ENCODE measurements around the gene AGTRAP.

AGTRAP gene

DNA sequence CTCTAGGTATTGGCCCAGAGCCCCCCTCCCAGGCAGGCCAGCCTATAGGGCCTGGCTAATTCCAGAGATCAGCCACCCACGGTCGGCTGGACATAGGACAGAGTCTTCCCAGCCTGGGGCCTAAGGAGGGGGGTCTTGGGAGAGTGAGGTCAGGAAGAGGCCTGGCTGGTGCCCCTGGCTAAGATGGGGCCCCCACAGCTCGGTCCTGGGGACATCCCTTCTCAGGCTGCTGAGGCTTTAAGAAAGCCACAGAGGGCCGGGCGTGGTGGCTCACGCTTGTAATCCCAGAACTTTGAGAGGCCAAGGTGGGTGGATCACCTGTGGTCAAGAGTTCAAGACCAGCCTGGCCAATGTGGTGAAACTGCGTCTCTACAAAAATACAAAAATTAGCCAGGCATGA lies 28.6 kb downstream of the AGTRAP start:
- no peak for DNase-seq

GRCh38 chr1:11765661-11766428 lies 29.9 kb downstream of the AGTRAP start:
- no peak for DNase-seq

GRCh38 chr1:11766429-11766776 lies 30.5 kb downstream of the AGTRAP start:
- DNase-seq = no peak

DNA sequence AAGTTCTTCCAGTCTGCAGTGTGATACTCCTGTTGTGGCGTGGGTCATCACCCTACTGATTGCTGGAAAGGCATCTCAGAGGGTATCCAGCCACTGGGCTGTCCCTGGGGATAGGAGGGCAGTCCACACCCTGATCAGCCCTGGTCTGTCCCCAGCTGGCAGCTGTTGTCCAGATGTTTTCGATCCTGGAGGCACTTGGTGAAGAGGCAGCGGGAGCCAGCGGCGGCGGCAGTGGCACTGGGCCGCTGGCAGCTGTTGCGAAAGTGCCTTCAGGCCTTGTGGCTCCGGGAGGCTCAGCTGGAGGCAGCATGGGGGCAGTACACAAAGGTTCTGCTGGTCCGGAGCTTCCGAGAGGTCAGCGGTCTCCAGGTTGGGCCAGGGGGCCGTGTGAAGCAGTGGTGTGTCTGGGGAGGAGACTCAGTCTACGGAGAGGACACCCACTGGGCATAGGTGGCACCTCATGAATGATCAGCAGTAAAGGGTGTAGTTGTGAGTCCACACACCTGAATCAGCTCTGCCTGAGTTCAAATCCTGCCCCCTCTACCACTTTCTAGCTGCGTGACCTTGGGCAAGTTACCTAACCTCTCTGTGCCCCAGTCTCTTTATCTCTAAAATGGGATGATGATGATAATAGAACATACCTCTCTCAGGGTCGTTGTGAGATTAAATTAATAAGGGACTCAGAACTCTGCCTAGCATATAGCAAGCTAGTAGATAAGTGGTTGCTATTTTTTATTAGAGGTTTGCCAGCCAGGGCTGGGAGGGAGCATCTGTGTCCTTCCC lies 32.2 kb downstream of the AGTRAP start:
- no peak for DNase-seq

DNA sequence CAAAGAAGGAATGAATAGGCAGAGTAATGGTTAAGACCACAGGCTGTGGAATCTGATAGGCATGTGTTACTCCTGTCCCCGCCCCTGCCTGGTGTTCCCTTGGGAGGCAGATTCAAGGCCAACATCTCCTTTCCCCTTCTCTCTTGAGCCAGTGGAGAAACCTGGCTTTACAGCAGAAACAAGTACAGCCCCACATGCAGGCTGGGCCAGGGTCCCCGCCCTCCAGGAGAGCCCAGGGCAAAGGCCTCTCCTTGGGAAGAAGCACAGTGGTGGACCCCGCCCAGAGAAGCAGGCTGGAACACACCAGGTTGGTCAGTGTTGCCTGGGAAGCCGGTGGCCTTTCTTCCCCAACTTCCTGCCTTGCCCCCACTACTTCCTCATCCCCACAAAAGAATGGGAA lies 32.9 kb downstream of the AGTRAP start:
- no peak for DNase-seq

GRCh38 chr1:11769274-11769673 lies 33.3 kb downstream of the AGTRAP start:
- no peak for DNase-seq

DNA sequence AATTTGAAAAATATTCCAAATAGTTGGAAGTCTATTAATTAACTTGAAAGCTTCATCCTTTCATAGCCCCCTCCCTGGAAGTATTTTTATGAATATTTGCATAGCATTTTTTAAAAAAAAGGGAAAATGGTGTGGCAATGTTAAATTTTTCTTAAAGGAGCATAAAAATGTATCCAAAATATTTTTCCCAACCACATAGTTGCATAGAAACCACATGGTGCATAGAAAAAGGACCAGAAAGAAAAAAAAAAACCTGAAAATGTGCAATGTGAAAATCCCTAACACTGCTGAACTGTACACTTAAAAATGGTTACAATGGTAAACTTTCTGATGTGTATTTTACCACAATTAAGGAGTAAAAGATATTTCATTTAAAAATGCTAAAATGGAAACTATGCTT lies 34.1 kb downstream of the AGTRAP start:
- no peak for DNase-seq

DNA sequence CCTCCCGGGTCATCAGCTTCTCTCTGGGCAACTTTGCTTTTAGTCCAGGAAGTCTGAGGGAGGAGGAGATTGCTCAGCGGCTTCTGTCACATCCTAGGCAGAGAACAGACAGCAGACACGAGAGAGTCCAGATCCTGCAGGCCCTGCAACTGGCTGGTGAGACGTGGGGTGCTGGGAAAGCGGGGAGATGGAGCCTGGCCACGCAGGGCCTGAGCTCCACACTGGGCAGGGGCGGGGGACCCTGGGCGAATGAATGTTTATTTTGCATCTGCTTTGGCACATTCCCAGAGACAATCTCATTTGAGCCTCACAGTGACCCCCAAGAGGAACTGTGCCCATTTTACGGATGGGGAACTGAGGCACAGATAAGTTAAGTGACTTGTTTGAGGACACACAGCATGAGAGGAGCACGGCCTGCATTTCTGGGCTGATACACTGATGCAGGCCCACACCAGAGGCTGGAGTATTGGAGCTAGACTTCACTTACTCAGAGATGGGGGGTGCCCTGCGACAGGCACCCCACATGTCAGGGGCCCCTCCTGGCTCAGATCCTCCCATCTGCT lies 35.6 kb downstream of the AGTRAP start:
- no peak for DNase-seq

DNA sequence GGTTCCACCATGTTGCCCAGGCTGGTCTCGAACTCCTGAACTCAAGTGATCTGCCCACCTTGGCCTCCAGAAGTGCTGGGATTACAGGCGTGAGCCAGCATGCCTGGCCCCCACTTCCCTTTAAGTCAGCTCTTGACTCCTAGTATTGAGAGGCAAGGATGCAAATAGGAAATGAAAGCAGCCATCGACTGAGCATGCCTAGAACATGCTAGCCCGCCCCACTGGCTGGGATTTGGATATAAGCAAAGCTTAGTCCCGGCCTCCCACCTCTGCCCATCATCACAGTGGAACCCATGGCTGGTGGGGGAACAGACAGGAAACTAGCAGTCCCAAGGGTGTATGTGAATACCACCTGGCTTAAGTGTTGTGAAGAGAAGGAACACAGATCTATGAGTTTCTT lies 36.5 kb downstream of the AGTRAP start:
- no peak for DNase-seq

- no peak for DNase-seq
These were observed 38.8 kb downstream of the AGTRAP start for GRCh38 chr1:11774753-11775152.

DNA sequence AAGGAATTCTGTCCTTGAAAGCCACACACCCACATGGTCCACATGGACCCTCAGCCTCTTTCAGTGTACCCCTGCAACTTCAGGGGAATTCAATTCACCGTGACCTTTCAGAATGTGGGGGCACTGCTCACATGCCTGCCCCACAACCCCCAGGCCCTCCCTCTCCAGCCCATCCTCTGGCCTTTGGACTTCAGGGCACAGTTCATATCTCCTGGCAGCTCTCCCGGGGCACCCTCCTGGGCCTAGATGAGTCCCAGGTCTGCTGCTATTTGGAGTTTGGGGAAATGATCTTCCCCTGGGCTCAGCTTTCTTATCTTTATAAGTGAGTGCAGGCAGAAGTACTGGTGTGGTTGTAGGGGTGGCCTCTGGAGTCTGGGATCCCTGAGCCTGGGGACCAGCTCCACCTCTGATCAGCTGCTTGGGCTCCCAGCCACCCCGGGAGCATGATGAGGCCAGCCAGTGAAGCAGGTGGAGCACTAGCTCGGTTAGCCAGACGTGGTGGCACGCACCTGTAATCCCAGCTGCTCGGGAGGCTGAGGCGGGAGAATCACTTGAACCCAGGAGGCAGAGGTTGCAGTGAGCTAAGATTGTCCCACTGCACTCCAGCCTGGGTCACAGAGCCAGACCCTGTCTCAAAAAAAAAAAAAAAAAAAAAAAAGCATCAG lies 41.9 kb downstream of the AGTRAP start:
- DNase-seq = no peak

DNA sequence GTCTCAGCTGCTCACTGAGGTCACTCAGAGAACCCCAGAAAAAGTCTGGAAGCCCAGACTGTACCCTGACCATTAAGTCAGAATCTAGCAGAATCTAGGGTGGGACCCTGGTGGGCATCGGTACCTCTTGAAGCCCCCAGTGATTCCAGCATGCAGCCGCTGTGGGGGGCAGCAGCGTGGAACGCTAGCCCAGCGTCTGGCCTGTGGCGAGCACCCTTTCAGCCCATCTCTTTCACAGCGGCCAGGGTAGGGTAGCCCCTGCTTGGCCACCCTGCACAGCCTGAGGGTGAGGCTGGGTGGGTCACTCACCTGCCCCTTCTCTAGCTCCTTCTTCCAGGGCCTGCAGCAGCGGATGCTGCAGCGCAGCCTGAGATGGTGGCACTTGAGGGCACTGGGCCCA lies 42.4 kb downstream of the AGTRAP start:
- no peak for DNase-seq

DNA sequence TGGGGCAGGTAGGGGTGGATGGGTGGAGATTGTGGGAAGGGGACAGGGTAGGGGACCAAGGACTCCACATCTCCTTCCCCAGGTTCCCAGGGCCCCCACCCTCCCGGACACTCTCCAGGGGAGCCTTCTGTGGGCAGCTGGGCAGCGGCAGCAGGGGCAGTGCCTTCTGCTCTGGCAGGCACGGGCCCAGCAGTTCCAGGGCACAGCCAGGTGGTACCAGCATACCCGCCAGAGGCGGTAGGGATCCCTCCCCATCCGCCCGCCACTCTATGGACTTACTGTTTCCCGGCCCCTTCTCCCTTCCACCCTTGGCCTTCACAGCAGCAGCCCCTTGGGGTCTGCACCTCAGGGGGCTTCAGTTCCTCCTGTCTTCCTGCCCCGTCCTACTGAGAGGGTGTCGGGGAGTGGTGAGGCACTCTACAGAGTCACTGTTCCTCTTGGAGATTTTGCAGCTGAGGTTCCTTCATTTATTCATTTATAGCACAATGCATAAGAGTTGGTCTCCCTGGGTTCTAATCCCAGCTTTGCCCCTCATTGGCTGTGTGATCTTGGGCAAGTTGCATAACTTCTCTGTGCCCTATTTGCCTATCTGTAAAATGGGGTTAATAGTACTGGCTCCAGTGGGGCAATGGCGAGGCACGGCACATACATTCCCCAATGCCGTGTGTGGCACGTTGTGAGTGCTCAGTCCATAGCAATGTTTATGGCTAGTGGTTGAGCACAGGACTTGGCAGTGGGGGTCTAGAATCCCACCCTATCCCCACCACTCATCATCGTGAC lies 43.1 kb downstream of the AGTRAP start:
- no peak for DNase-seq

GRCh38 chr1:11779715-11780379 lies 43.9 kb downstream of the AGTRAP start:
- no peak for DNase-seq

DNA sequence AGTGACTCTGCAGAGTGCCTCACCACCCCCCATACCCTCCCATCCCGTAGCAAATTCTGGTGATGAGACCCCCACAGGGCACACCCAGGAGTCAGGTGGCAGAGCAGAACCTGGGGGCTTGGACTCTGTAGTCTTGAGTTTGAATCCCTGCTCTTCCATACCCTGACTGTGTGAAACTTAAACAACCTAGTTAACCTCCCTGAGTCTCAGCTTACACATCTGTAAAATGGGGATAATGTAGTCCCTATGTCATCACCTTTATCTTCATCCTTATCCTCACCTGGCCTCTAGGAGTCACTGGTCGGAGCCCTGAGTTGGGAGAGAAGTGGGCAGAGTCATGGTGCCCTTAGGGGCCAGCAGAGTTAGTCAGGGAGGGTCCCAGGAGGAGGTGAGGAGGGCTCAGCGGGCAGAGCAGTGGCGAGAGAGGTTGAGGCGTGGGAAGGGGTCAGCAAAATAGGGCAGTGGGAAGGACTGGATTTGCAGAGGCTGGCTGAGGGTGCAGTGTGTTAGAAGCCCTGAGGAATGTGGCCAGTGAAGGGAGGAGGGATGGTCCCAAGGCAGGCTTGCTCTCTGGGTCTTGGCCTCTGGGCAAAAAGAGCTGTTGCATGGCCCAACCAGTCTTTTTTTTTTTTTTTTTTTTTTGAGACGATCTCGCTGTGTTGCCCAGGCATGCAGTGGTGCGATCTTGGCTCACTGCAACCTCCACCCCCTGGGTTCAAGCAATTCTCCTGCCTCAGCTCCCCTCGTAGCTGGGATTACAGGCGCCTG lies 44.6 kb downstream of the AGTRAP start:
- no peak for DNase-seq

DNA sequence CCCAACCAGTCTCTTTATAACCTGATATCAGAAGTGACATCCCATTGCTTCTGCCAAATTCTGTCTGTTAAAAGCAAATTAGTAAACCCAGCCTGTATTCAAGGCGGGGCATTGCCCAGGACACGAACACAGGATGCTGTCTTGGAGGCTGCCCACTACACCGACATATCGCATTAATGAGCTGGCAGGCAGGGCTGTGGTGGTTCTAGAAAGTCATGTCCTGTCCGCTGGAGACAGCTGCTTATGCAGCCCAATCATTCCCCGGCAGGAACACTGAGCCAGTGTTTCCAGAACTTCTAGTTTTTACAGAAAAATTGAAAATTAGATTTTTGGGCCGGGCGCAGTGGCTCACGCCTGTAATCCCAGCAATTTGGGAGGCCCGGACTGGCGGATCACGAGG lies 45.4 kb downstream of the AGTRAP start:
- no peak for DNase-seq

DNA sequence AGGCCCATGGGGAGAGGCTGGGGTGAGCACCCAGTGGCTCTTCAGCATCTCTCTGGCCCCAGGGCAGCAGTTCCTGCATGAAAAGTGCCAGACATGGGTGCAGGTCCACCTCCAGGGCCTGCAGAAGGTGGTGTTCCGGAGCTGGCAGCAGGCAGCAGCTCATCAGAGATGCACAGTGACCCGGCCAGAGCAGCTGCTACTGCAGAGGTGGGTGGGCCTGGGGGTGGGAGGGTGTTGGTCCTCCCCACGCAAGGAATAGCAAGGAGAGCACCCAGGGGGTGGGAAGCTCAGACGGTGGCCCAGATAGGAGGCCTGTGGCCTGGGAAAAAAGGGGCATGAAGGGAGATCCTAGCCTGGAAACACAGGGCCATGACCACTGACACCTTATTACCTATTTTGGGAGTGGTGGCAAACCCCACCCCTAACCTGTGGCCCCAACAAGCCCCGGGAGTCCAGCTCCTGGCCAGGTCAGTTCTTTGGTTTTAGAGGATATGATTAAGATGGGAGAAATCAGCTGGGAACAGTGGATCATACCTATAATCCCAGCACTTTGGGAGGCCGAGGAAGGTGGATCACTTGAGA lies 46.3 kb downstream of the AGTRAP start:
- DNase-seq = no peak

DNA sequence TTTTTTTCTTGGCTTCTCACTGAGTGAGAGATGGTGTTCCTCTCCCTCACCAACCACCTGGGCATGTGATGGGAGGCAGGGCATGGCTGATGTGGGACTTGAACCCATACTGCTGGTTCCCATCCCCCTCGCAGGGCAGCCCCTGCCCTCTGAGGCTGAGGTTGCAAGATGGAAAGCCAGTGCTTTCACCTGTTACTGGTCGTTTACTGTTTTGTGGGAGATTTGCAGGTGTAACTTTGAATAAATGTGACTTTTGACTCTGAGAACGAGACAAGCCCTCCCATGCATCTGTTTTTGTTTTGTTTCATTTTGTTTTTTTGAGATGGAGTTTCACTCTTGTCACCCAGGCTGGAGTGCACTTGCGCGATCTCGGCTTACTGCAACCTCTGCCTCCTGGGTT lies 47.6 kb downstream of the AGTRAP start:
- DNase-seq = no peak

DNA sequence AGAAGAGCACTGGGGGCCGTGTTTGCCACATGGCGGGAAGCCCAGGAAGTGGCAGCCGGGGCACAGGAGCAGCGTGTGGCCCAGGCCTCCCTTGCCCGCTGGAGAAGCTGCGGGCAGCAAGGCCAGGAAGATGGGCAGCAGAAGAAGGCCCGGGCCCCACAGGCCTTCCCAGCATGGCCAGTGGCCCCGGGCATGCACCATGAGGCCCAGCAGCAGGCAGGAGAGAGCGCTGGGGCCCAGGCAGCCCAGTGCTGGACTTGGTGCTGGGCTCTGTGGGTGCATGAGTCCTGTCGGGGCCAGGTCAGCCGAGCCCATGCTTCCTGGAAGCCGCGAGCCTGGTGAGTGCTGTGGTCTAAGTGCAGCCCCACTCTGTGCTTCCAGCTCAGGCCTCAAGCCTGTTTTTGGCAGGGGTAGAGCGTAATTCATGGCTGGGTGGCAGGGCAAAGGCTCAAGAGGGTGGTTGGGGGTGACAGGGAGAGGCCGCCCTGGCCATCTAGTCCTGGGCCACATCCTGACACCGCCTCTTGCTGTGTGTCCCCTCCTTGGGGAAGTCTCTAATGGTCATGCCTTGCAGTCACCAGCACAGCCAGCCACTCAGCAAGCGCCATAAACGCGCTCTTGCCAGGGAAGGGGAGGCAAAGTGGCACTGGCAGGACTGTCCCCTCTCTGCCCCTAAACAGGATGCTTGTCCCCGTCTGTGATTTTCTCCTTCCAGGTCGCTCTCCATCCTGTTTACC lies 48.5 kb downstream of the AGTRAP start:
- no peak for DNase-seq

Data from midbrain (tissue), 1 donor.